SK-N-SH (cell line): ENCODE data around the gene AZU1. TPM values are rescaled to one million over a fixed set of nuclear protein-coding genes. Genes with fewer than 3 reads are reported as not detected.
A peak's percentile ranks its signal among the peaks of the same experiment; 100 is the strongest.

Experiments used
- CTCF ChIA-PET: fragments of 300-600, 350-600 bp; formaldehyde crosslinking; extraction: SDS; loops from one replicate; lab custom pipeline; 2021; lab: Yijun Ruan, JAX
- POLR2A ChIA-PET: fragments of 350-600 bp; sonication (Branson Sonifier 250); formaldehyde crosslinking; extraction: SDS; loops from one replicate; lab custom pipeline; 2020; ENCODE audit warnings: antibody characterized with exemption, inconsistent platforms; lab: Yijun Ruan, JAX
- DNase-seq: peaks from one replicate; pipeline ENCODE4 v3.0.0; 2012
- H2AFZ ChIP-seq: fragments of 200-600 bp; sonication (generic); 2 replicates; pipeline ENCODE4 v1.8.1; 2016; ENCODE audit warnings: antibody characterized with exemption, mild to moderate bottlenecking, low read depth
- H3F3A ChIP-seq: fragments of 200-600 bp; sonication (generic); replicated peaks from 2 replicates; pipeline ENCODE3; 2016; ENCODE audit warnings: antibody characterized with exemption, mild to moderate bottlenecking; ENCODE audit not compliant: insufficient read depth
- H3K27ac ChIP-seq, 2 experiments: fragments of 200-500 bp in 1 of 2; fragments of 200-600 bp in 1 of 2; sonication (Bioruptor generic) in 1 of 2; sonication (generic), shearing (Covaris generic) in 1 of 2; 2 replicates each; pipeline versions ENCODE4 v1.5.1 to v1.6.1; 2014 to 2016; ENCODE audit warnings: low read depth in 2 of 2, inconsistent platforms in 1 of 2, low read length in 1 of 2, mild to moderate bottlenecking in 1 of 2, mixed read lengths in 1 of 2
- H3K27me3 ChIP-seq: fragments of 200-600 bp; sonication (generic), shearing (Covaris generic); 2 replicates; pipeline ENCODE4 v1.6.1; 2016; ENCODE audit warnings: mixed run types; ENCODE audit not compliant: insufficient read depth
- H3K36me3 ChIP-seq, 2 experiments: fragments of 200-500 bp in 1 of 2; fragments of 200-600 bp in 1 of 2; sonication (Bioruptor generic) in 1 of 2; sonication (generic) in 1 of 2; replicated peaks in 1 of 2; 2 replicates each; pipeline versions ENCODE3 to v1.5.1; 2014 to 2016; ENCODE audit warnings: low read length in 1 of 2, mild to moderate bottlenecking in 1 of 2; ENCODE audit not compliant: insufficient read depth in 2 of 2, control insufficient read depth in 1 of 2
- H3K4me1 ChIP-seq, 2 experiments: fragments of 200-500 bp in 1 of 2; fragments of 200-600 bp in 1 of 2; sonication (Bioruptor generic) in 1 of 2; sonication (generic), shearing (Covaris generic) in 1 of 2; 2 replicates each; pipeline versions ENCODE4 v1.5.1 to v1.6.1; 2014 to 2016; ENCODE audit warnings: low read depth in 1 of 2, low read length in 1 of 2, mixed run types in 1 of 2; ENCODE audit not compliant: insufficient read depth in 2 of 2, control insufficient read depth in 1 of 2
- H3K4me2 ChIP-seq: fragments of 200-600 bp; sonication (generic), shearing (Covaris generic); 2 replicates; pipeline ENCODE4 v1.6.1; 2017; ENCODE audit warnings: mixed run types
- H3K4me3 ChIP-seq, 2 experiments: fragments of 200-500 bp in 1 of 2; fragments of 200-600 bp in 1 of 2; sonication (Bioruptor generic) in 1 of 2; sonication (generic), shearing (Covaris generic) in 1 of 2; 2 replicates each; pipeline versions ENCODE4 v1.5.1 to v1.8.1; 2014 to 2016; ENCODE audit warnings: low read depth in 2 of 2, inconsistent platforms in 1 of 2, low read length in 1 of 2, mild to moderate bottlenecking in 1 of 2, mixed read lengths in 1 of 2, moderate library complexity in 1 of 2
- H3K79me2 ChIP-seq: fragments of 200-600 bp; sonication (generic); 2 replicates; pipeline ENCODE4 v1.8.1; 2017; ENCODE audit warnings: mild to moderate bottlenecking; ENCODE audit not compliant: insufficient read depth
- H3K9ac ChIP-seq: fragments of 200-600 bp; sonication (generic); 2 replicates; pipeline ENCODE4 v1.6.1; 2017; ENCODE audit warnings: mixed run types
- H3K9me2 ChIP-seq: fragments of 200-600 bp; sonication (generic); 2 replicates; pipeline ENCODE4 v1.6.1; 2017; ENCODE audit warnings: mixed run types
- H3K9me3 ChIP-seq: fragments of 200-600 bp; sonication (generic); 2 replicates; pipeline ENCODE4 v1.6.1; 2017; ENCODE audit warnings: mixed run types, mild to moderate bottlenecking, moderate library complexity
- H4K20me1 ChIP-seq: fragments of 200-600 bp; sonication (generic); 2 replicates; pipeline ENCODE4 v1.6.1; 2017; ENCODE audit warnings: mild to moderate bottlenecking, mixed run types; ENCODE audit not compliant: insufficient read depth
- ELF1 ChIP-seq: IDR thresholded peaks from 2 replicates; pipeline ENCODE4 v1.4.0; 2012
- EZH2phosphoT487 ChIP-seq: fragments of 200-600 bp; sonication (generic); IDR thresholded peaks from 2 replicates; pipeline ENCODE4 v1.6.1; 2017; ENCODE audit warnings: low read depth, mixed run types, mild to moderate bottlenecking, antibody characterized with exemption, moderate library complexity, borderline replicate concordance
- FOSL2 ChIP-seq: IDR thresholded peaks from 2 replicates; pipeline ENCODE4 v1.4.0; 2012; ENCODE audit warnings: low read depth, mild to moderate bottlenecking, moderate library complexity, borderline replicate concordance
- FOXJ3 ChIP-seq: sonication (generic); formaldehyde crosslinking; IDR thresholded peaks from 2 replicates; pipeline ENCODE4 v1.5.1; 2020; ENCODE audit warnings: mild to moderate bottlenecking, missing genetic modification reagents
- FOXM1 ChIP-seq: IDR thresholded peaks from 2 replicates; pipeline ENCODE4 v1.4.0; 2012; ENCODE audit warnings: low read depth, mild to moderate bottlenecking
- GATA2 ChIP-seq: sonication (generic); formaldehyde crosslinking; IDR thresholded peaks from 2 replicates; pipeline ENCODE4 v1.5.0; 2020; ENCODE audit warnings: mild to moderate bottlenecking, missing genetic modification reagents
- POLR2AphosphoS5 ChIP-seq: IDR thresholded peaks from 2 replicates; pipeline ENCODE4 v1.6.1; 2012; ENCODE audit warnings: low read depth, low read length
- RAD21 ChIP-seq: IDR thresholded peaks from 2 replicates; pipeline ENCODE4 v1.6.1; 2012; ENCODE audit warnings: mild to moderate bottlenecking, low read length
- RCOR1 ChIP-seq: fragments of 150-350 bp; IDR thresholded peaks from 2 replicates; pipeline ENCODE4 v1.6.1; 2017; ENCODE audit warnings: antibody characterized with exemption, low read length
- RXRA ChIP-seq: IDR thresholded peaks from 2 replicates; pipeline ENCODE4 v1.4.0; 2012; ENCODE audit warnings: low read depth, mild to moderate bottlenecking, borderline replicate concordance
- SMC3 ChIP-seq: IDR thresholded peaks from 2 replicates; pipeline ENCODE4 v1.6.1; 2012; ENCODE audit warnings: low read depth, low read length, improper control_type of control experiment
- YY1 ChIP-seq: IDR thresholded peaks from 2 replicates; pipeline ENCODE4 v1.4.0; 2012; ENCODE audit warnings: low read depth, mild to moderate bottlenecking
- WGBS: methylation state at CpG from one replicate; pipeline ENCODE4 v1.1.6; 2017; ENCODE audit warnings: low lambda C conversion rate; 5-methylcytosine and 5-hydroxymethylcytosine counted together
- polyA plus RNA-seq, 3 experiments: library from polyadenylated mRNA; depleted of rRNA; stranded (reverse); fragments of >200 nt; gene quantifications; 2 replicates each; pipeline ENCODE4 v1.2.3, GENCODE V29; 2012
- TF ChIP-seq, protein P1 (sequence below): fragments of 150-350 bp; IDR thresholded peaks from 2 replicates; pipeline ENCODE4 v1.6.1; 2017; ENCODE audit warnings: antibody characterized with exemption, low read length, low read depth, borderline replicate concordance
- TF ChIP-seq, protein P2 (sequence below): IDR thresholded peaks from 2 replicates; pipeline ENCODE4 v1.6.1; 2012; ENCODE audit warnings: mild to moderate bottlenecking, low read depth, low read length, moderate library complexity

Gene AZU1
- polyA plus RNA-seq, 1 of the 3 experiments (the other 2 are of a cell fraction): 0.15 TPM

DNA sequence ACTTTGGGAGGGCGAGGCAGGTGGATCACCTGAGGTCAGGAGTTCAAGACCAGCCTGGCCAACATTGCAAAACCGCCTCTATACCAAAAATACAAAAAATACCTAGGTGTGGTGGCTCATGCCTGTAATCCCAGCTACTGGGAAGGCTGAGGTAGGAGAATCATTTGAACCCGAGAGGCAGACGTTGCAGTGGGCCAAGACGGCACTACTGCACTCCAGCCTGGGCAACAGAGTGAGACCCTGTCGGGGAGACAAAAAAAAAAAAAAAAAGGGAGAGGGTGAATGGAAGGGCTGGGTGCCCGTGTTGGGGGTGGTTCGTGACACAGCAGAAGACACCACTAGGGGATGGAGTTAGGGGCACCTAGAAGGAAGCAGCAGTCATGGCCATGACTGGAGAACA lies 42.7 kb downstream of the AZU1 start:
- H3K4me3 ChIP-seq: no peak overlapping the region
- peaks cover 4 to 16% of the 10 kb centered on the region in 2 experiments; a peak in 2 of 4 replicates for H3K4me1 ChIP-seq
- H3K4me2 ChIP-seq: no peak overlapping the region
- H3K79me2 ChIP-seq: no peaks in the 10 kb centered on the region
- no peaks in the 10 kb centered on the region for H3K9me3 ChIP-seq
- TF ChIP-seq POLR2AphosphoS5 (no peak), FOSL2 (no peak), RXRA (no peak), EZH2phosphoT487 (no peak), ELF1 (no peak), YY1 (no peak)
- TF ChIP-seq, protein P1, sequence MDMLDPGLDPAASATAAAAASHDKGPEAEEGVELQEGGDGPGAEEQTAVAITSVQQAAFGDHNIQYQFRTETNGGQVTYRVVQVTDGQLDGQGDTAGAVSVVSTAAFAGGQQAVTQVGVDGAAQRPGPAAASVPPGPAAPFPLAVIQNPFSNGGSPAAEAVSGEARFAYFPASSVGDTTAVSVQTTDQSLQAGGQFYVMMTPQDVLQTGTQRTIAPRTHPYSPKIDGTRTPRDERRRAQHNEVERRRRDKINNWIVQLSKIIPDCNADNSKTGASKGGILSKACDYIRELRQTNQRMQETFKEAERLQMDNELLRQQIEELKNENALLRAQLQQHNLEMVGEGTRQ: no peak
- TF ChIP-seq, protein P2, sequence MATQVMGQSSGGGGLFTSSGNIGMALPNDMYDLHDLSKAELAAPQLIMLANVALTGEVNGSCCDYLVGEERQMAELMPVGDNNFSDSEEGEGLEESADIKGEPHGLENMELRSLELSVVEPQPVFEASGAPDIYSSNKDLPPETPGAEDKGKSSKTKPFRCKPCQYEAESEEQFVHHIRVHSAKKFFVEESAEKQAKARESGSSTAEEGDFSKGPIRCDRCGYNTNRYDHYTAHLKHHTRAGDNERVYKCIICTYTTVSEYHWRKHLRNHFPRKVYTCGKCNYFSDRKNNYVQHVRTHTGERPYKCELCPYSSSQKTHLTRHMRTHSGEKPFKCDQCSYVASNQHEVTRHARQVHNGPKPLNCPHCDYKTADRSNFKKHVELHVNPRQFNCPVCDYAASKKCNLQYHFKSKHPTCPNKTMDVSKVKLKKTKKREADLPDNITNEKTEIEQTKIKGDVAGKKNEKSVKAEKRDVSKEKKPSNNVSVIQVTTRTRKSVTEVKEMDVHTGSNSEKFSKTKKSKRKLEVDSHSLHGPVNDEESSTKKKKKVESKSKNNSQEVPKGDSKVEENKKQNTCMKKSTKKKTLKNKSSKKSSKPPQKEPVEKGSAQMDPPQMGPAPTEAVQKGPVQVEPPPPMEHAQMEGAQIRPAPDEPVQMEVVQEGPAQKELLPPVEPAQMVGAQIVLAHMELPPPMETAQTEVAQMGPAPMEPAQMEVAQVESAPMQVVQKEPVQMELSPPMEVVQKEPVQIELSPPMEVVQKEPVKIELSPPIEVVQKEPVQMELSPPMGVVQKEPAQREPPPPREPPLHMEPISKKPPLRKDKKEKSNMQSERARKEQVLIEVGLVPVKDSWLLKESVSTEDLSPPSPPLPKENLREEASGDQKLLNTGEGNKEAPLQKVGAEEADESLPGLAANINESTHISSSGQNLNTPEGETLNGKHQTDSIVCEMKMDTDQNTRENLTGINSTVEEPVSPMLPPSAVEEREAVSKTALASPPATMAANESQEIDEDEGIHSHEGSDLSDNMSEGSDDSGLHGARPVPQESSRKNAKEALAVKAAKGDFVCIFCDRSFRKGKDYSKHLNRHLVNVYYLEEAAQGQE: no peak
- 96% methylated on average over 7 of the region's 8 CpGs for WGBS
- no peaks in the 10 kb centered on the region for H3K9me2 ChIP-seq
- peaks cover 3 to 36% of the 10 kb centered on the region in 2 experiments for H3K36me3 ChIP-seq
- peak overlapping the region in 1 of 2 experiments; percentile 67; a peak in 1 of 4 replicates for H3K27ac ChIP-seq
- no peak overlapping the region for H2AFZ ChIP-seq
- ChIA-PET CTCF (interaction anchor here (0.9 to 1.3 kb wide), 2 partner anchors 14 to 112 kb away, joined by 3 to 5 read pairs; no protein-coding TSS in a partner anchor), POLR2A (no interaction called here)
- H4K20me1 ChIP-seq: no peaks in the 10 kb centered on the region
- no peak overlapping the region for H3K9ac ChIP-seq
- no peaks in the 10 kb centered on the region for H3K27me3 ChIP-seq
- peaks cover 22% of the 10 kb centered on the region for H3F3A ChIP-seq
- DNase-seq: no peak

- peaks cover 3 to 40% of the 10 kb centered on the region in 2 experiments for H3K36me3 ChIP-seq
- no peak overlapping the region for H2AFZ ChIP-seq
- no peak for TF ChIP-seq FOXM1
- no peak for TF ChIP-seq GATA2 (CRISPR knock-in tag)
- TF ChIP-seq SMC3: peak; percentile 7; the same call in 1 of the 2 replicates
- TF ChIP-seq RCOR1: peak; percentile 45; the same call in 1 of the 2 replicates
- 0 out of 2 replicates have a peak, but pooled peaks have one; percentile 49 for TF ChIP-seq FOXJ3 (CRISPR knock-in tag)
- peak; percentile 13; the same call in 1 of the 2 replicates for TF ChIP-seq RAD21
- H3K4me3 ChIP-seq: no peak overlapping the region
- H4K20me1 ChIP-seq: no peaks in the 10 kb centered on the region
- no peaks in the 10 kb centered on the region for H3K27me3 ChIP-seq
- H3K4me2 ChIP-seq: no peak overlapping the region
- CTCF ChIA-PET: interaction anchor here (0.9 to 1.3 kb wide), 4 partner anchors 14 to 112 kb away, joined by 3 to 5 read pairs (median 3); no protein-coding TSS in a partner anchor
- peaks cover 22% of the 10 kb centered on the region for H3F3A ChIP-seq
- H3K79me2 ChIP-seq: no peaks in the 10 kb centered on the region
- POLR2A ChIA-PET: interaction anchor here (0.7 kb wide), 1 partner anchor 8 kb away, joined by 3 read pairs; no protein-coding TSS in a partner anchor
- WGBS: 82% methylated on average over 7 of the region's 28 CpGs
- H3K9ac ChIP-seq: no peak overlapping the region
- peak overlapping the region in 1 of 2 experiments; percentile 76; a peak in 2 of 4 replicates for H3K27ac ChIP-seq
- H3K4me1 ChIP-seq: peaks cover 4 to 16% of the 10 kb centered on the region in 2 experiments; a peak in 2 of 4 replicates
- peak; percentile 93 for DNase-seq
- no peaks in the 10 kb centered on the region for H3K9me3 ChIP-seq
- H3K9me2 ChIP-seq: no peaks in the 10 kb centered on the region
These were observed 43.3 kb downstream of the AZU1 start for GRCh38 chr19:870963-871401.
